Liver (tissue), 9 donors: Measurements from ENCODE around the gene SPDYC. TPM values are rescaled to one million over a fixed set of nuclear protein-coding genes. Genes with fewer than 3 reads are reported as not detected.

Experiments
- DNase-seq: peaks from one replicate; pipeline ENCODE4 v3.0.0-alpha.2; 2017; ENCODE audit warnings: low spot score
- H3K27ac ChIP-seq, 2 donors: one replicate each; pipeline ENCODE4 v1.7.0; 2013; ENCODE audit warnings: inconsistent platforms in 2 of 2, low read length in 2 of 2, control low read depth in 1 of 2, low read depth in 1 of 2, mild to moderate bottlenecking in 1 of 2
- H3K27me3 ChIP-seq, 4 donors: one replicate each; pipeline versions ENCODE4 v1.6.1 to v1.7.0; 2013; ENCODE audit warnings: low read length in 3 of 4, inconsistent platforms in 1 of 4, mild to moderate bottlenecking in 1 of 4, moderate library complexity in 1 of 4; ENCODE audit not compliant: control insufficient read depth in 4 of 4, insufficient read depth in 4 of 4
- H3K36me3 ChIP-seq, 4 donors: one replicate each; pipeline versions ENCODE4 v1.6.1 to v1.7.0; 2013; ENCODE audit warnings: low read length in 3 of 4, mild to moderate bottlenecking in 3 of 4, low read depth in 1 of 4, moderate library complexity in 1 of 4; ENCODE audit not compliant: control insufficient read depth in 4 of 4, insufficient read depth in 3 of 4
- H3K4me1 ChIP-seq, 4 donors: one replicate each; pipeline versions ENCODE4 v1.6.1 to v1.7.0; 2013; ENCODE audit warnings: low read length in 3 of 4, mild to moderate bottlenecking in 3 of 4, moderate library complexity in 1 of 4; ENCODE audit not compliant: control insufficient read depth in 4 of 4, insufficient read depth in 4 of 4
- H3K4me3 ChIP-seq, 3 donors: one replicate each; pipeline versions ENCODE4 v1.6.1 to v1.7.0; 2013; ENCODE audit warnings: low read length in 3 of 3, control low read depth in 1 of 3, low read depth in 1 of 3, mild to moderate bottlenecking in 1 of 3
- H3K9ac ChIP-seq, 2 donors: one replicate each; pipeline ENCODE4 v1.7.0; 2013; ENCODE audit warnings: low read length in 2 of 2, mild to moderate bottlenecking in 2 of 2, moderate library complexity in 2 of 2, control low read depth in 1 of 2, low read depth in 1 of 2
- H3K9me3 ChIP-seq, 4 donors: one replicate each; pipeline versions ENCODE4 v1.6.1 to v1.7.0; 2013; ENCODE audit warnings: low read length in 3 of 4; ENCODE audit not compliant: control insufficient read depth in 4 of 4
- GABPA ChIP-seq, 2 donors: IDR thresholded peaks in 1 of 2; conservative IDR thresholded peaks in 1 of 2; 2 replicates each; pipeline ENCODE4 v1.6.1; 2016; ENCODE audit warnings: antibody characterized with exemption in 2 of 2, mild to moderate bottlenecking in 1 of 2, moderate library complexity in 1 of 2
- JUND ChIP-seq, 2 donors: IDR thresholded peaks; 2 replicates each; pipeline ENCODE4 v1.6.1; 2016; ENCODE audit warnings: antibody characterized with exemption in 2 of 2
- SP1 ChIP-seq: IDR thresholded peaks from 2 replicates; pipeline ENCODE4 v1.6.1; 2018; ENCODE audit warnings: antibody characterized with exemption, mild to moderate bottlenecking
- YY1 ChIP-seq: IDR thresholded peaks from 2 replicates; pipeline ENCODE4 v1.6.1; 2016; ENCODE audit warnings: antibody characterized with exemption, mild to moderate bottlenecking
- WGBS: extraction: QIAGEN DNeasy Blood & Tissue Kit; methylation state at CpG from one replicate; pipeline ENCODE4 v1.1.7; 2013; 5-methylcytosine and 5-hydroxymethylcytosine counted together
- polyA plus RNA-seq, 2 donors: library from polyadenylated mRNA; stranded (reverse) in 1 of 2; unstranded in 1 of 2; fragments of 200-250 nt in 1 of 2; fragments of >200 nt in 1 of 2; fragmentation: Nextera tagmentation in 1 of 2; extraction: Ambion mirVana in 1 of 2; gene quantifications; one replicate each; pipeline versions ENCODE4 v1.2.1 to v1.2.3, GENCODE V29; 2013 to 2015
- total RNA-seq, 2 donors: library from RNA; depleted of rRNA; stranded (reverse); fragments of >200 nt; gene quantifications; one replicate each; pipeline ENCODE4 v1.2.3, GENCODE V29; 2014
- TF ChIP-seq, protein P1 (sequence below): fragments of 150-350 bp; IDR thresholded peaks from 2 replicates; pipeline ENCODE4 v1.5.1; 2017; ENCODE audit warnings: improper control_type of control experiment, low read depth, low read length; ENCODE audit not compliant: missing input control
- TF ChIP-seq, protein P2 (sequence below): IDR thresholded peaks from 2 replicates; pipeline ENCODE4 v1.6.1; 2016; ENCODE audit warnings: antibody characterized with exemption
- TF ChIP-seq, protein P3 (sequence below): IDR thresholded peaks from 2 replicates; pipeline ENCODE4 v1.6.1; 2016; ENCODE audit warnings: antibody characterized with exemption, mild to moderate bottlenecking
- TF ChIP-seq, protein P4 (sequence below): IDR thresholded peaks from 2 replicates; pipeline ENCODE4 v1.6.1; 2016; ENCODE audit warnings: antibody characterized with exemption
- donor health status: healthy.
- donor health status: healthy.
- donor health status: healthy.
- donor health status: healthy.
- donor health status: healthy.

SPDYC gene
- total and polyA plus RNA-seq, 4 donors: 0.08 to 1.1 (median 0.52) TPM; not detected in 1

DNA sequence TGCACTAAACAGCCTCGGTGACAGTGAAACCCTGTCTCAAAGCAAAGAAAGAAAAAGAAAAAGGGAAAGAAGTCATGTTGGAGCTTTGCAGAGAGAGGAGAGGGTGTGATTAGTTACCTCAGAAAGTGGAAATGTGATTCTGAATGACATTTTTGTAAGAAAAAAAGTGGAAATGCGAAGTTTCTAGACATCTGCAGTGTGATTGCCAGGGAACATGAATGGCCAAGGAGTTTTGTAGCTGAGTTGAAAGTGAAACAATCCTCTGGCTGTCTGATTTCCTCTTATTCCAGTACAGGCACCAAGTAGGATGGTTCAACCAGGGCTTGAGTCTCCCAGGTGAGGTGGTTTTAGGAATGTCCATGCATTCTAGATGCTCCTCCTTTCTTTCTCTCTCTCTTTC, 17.9 kb upstream of the SPDYC start:
- no peak for DNase-seq
- H3K4me1 ChIP-seq: peaks cover 7 to 23% (median 20%) of the 10 kb centered on the region in 4 donors
- H3K9me3 ChIP-seq: no peaks in the 10 kb centered on the region
- H3K27me3 ChIP-seq: no peaks in the 10 kb centered on the region
- TF ChIP-seq, protein P1, sequence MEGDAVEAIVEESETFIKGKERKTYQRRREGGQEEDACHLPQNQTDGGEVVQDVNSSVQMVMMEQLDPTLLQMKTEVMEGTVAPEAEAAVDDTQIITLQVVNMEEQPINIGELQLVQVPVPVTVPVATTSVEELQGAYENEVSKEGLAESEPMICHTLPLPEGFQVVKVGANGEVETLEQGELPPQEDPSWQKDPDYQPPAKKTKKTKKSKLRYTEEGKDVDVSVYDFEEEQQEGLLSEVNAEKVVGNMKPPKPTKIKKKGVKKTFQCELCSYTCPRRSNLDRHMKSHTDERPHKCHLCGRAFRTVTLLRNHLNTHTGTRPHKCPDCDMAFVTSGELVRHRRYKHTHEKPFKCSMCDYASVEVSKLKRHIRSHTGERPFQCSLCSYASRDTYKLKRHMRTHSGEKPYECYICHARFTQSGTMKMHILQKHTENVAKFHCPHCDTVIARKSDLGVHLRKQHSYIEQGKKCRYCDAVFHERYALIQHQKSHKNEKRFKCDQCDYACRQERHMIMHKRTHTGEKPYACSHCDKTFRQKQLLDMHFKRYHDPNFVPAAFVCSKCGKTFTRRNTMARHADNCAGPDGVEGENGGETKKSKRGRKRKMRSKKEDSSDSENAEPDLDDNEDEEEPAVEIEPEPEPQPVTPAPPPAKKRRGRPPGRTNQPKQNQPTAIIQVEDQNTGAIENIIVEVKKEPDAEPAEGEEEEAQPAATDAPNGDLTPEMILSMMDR: no peak
- H3K9ac ChIP-seq: no peak overlapping the region
- no peak overlapping the region for H3K4me3 ChIP-seq
- H3K27ac ChIP-seq: no peak overlapping the region
- WGBS: 74% methylated on average over 2 of the region's 2 CpGs
- no peaks in the 10 kb centered on the region for H3K36me3 ChIP-seq

DNA sequence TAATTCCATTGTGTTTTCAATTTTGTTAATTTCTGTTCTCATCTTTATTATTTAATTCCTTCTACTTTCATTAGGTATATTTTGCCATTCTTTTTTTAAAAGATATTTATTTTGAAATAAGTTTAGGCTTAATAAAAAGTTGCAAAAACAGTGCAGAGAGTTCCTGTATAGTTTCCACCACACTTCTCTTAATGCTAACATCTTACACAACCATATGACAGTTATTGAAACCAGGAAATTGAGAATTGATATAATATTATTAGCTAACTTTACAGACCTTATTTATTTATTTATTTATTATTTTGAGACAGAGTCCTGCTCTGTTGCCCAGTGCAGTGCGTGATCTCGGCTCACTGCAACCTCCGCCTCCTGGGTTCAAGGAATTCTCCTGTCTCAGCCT, 13.8 kb upstream of the SPDYC start:
- H3K9ac ChIP-seq: no peak overlapping the region
- H3K4me1 ChIP-seq: peaks cover 0 to 10% (median 9%) of the 10 kb centered on the region in 4 donors
- H3K36me3 ChIP-seq: no peaks in the 10 kb centered on the region
- no peak overlapping the region for H3K27ac ChIP-seq
- no peak for TF ChIP-seq YY1
- TF ChIP-seq, protein P2, sequence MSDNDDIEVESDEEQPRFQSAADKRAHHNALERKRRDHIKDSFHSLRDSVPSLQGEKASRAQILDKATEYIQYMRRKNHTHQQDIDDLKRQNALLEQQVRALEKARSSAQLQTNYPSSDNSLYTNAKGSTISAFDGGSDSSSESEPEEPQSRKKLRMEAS: no peak
- no peak for TF ChIP-seq JUND (IDR thresholded peaks at IDR 0.05)
- H3K9me3 ChIP-seq: no peaks in the 10 kb centered on the region
- no peaks in the 10 kb centered on the region for H3K27me3 ChIP-seq
- no peak for DNase-seq
- no peak overlapping the region for H3K4me3 ChIP-seq
- WGBS: 97% methylated on average over 3 of the region's 3 CpGs

DNA sequence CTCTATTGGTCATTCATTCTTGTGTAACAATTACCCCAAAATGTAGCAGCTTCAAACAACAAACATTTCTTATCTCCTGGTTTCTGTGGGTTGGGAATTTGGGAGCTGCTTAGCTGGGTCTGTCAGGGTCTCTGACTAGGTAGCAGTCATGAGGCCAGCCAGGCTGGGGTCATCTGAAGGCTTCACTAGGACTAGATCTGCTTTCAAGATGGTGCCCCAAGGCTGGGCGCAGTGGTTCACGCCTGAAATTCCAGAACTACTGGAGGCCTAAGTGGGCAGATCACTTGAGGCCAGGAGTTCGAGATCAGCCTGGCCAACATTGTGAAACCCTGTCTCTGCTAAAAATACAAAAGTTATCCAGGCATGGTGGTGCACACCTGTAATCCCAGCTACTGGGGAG, 13.1 kb upstream of the SPDYC start:
- DNase-seq: no peak
- Histone ChIP-seq H3K4me1 (peaks cover 0 to 4% (median 2%) of the 10 kb centered on the region in 4 donors), H3K27ac (no peak overlapping the region), H3K9ac (no peak overlapping the region), H3K9me3 (no peaks in the 10 kb centered on the region), H3K4me3 (no peak overlapping the region), H3K27me3 (no peaks in the 10 kb centered on the region), H3K36me3 (no peaks in the 10 kb centered on the region)
- WGBS: 95% methylated on average over 3 of the region's 3 CpGs
- TF ChIP-seq SP1 (no peak), GABPA (IDR thresholded peaks at IDR 0.05 in 1 of 2, conservative IDR thresholded peaks at IDR 0.05 in 1 of 2) (no peak)
- TF ChIP-seq, protein P3, sequence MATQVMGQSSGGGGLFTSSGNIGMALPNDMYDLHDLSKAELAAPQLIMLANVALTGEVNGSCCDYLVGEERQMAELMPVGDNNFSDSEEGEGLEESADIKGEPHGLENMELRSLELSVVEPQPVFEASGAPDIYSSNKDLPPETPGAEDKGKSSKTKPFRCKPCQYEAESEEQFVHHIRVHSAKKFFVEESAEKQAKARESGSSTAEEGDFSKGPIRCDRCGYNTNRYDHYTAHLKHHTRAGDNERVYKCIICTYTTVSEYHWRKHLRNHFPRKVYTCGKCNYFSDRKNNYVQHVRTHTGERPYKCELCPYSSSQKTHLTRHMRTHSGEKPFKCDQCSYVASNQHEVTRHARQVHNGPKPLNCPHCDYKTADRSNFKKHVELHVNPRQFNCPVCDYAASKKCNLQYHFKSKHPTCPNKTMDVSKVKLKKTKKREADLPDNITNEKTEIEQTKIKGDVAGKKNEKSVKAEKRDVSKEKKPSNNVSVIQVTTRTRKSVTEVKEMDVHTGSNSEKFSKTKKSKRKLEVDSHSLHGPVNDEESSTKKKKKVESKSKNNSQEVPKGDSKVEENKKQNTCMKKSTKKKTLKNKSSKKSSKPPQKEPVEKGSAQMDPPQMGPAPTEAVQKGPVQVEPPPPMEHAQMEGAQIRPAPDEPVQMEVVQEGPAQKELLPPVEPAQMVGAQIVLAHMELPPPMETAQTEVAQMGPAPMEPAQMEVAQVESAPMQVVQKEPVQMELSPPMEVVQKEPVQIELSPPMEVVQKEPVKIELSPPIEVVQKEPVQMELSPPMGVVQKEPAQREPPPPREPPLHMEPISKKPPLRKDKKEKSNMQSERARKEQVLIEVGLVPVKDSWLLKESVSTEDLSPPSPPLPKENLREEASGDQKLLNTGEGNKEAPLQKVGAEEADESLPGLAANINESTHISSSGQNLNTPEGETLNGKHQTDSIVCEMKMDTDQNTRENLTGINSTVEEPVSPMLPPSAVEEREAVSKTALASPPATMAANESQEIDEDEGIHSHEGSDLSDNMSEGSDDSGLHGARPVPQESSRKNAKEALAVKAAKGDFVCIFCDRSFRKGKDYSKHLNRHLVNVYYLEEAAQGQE: no peak
- TF ChIP-seq, protein P4, sequence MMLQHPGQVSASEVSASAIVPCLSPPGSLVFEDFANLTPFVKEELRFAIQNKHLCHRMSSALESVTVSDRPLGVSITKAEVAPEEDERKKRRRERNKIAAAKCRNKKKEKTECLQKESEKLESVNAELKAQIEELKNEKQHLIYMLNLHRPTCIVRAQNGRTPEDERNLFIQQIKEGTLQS: no peak
